T-helper 2 cell treated with Interferon-gamma antibody and Interleukin-4, amounts not matched to agents 100 ng/mL and 5 ng/mL, for 36 hours (primary cell): Measurements from ENCODE around the gene TPM4. TPM values are rescaled to one million over a fixed set of nuclear protein-coding genes. Genes with fewer than 3 reads are reported as not detected.

ENCODE experiments used
- intact Hi-C: fragments of 100-400 bp; cut with micrococcal nuclease; formaldehyde crosslinking; loops from one replicate; pipeline ENCODE4 v1.15.1; 2023
- total RNA-seq: library from RNA; stranded (reverse); gene quantifications from 2 replicates; pipeline ENCODE4 v1.2.3, GENCODE V29; 2022

The TPM4 gene
- total RNA-seq, 1 donor from 2014 or later = 515 TPM

GRCh38 chr19:16041299-16041990 is 34.9 kb upstream of the TPM4 start:
- intact Hi-C loops = loop anchor here (1.0 to 2.0 kb wide), 2 partner anchors 69 to 141 kb away; partner anchors contain the start of gene RAB8A

DNA sequence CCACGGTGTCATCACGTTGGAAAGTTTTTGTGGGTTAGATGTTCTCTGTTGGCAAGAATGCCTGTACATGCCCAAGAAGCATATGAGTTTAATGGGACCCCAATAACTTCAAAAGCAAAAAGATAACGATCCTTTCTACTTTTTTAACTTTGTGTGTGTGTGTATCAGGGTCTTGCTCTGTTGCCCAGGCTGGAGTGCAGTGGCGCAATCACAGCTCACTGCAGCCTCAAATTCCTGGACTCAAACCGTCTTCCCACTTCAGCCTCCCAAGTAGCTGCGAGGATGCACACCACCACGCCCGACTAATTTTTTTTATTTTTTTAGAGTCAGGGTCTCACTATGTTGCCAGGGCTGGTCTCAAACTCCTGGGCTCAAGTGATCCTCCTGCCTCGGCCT is 34.3 kb upstream of the TPM4 start:
- intact Hi-C loops = loop anchor here (1.0 to 2.0 kb wide), 2 partner anchors 69 to 140 kb away; partner anchors contain the start of gene RAB8A

GRCh38 chr19:16042533-16043085 is 33.7 kb upstream of the TPM4 start:
- intact Hi-C loops = no loop called here

GRCh38 chr19:16043156-16043757 is 33.0 kb upstream of the TPM4 start:
- intact Hi-C loops = no loop called here

- intact Hi-C loops = no loop called here
These were observed 31.5 kb upstream of the TPM4 start for GRCh38 chr19:16044746-16045145.

GRCh38 chr19:16045171-16045570 is 31.1 kb upstream of the TPM4 start:
- intact Hi-C loops = no loop called here

GRCh38 chr19:16045893-16046292 is 30.4 kb upstream of the TPM4 start:
- intact Hi-C loops = no loop called here

- intact Hi-C loops = no loop called here
These were observed 27.7 kb upstream of the TPM4 start for GRCh38 chr19:16048583-16048982.

GRCh38 chr19:16051254-16052025 is 24.9 kb upstream of the TPM4 start:
- intact Hi-C loops = no loop called here

DNA sequence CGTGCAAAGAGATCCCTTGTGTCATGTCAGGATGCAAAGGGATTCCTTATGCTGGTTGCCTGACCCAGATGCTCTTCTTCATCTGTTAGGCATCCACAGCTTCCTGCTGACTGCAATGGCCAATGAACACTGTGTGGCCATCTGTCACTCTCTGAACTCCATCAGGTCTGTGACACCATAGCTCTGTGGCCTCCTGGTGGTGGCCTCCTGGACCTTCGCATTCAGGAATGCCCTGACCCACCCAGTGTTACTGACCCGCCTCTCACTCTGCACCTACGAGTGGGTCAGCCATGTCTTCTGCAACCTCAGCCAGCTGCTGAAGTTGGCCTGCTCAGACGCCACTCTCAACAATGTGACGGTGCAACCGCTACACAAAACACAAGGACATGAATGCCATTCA is 23.9 kb upstream of the TPM4 start:
- intact Hi-C loops = no loop called here

- intact Hi-C loops = no loop called here
These were observed 19.2 kb upstream of the TPM4 start for GRCh38 chr19:16057062-16057461.

GRCh38 chr19:16060294-16060693 is 16.0 kb upstream of the TPM4 start:
- intact Hi-C loops = no loop called here

GRCh38 chr19:16061943-16062342 is 14.4 kb upstream of the TPM4 start:
- intact Hi-C loops = no loop called here

DNA sequence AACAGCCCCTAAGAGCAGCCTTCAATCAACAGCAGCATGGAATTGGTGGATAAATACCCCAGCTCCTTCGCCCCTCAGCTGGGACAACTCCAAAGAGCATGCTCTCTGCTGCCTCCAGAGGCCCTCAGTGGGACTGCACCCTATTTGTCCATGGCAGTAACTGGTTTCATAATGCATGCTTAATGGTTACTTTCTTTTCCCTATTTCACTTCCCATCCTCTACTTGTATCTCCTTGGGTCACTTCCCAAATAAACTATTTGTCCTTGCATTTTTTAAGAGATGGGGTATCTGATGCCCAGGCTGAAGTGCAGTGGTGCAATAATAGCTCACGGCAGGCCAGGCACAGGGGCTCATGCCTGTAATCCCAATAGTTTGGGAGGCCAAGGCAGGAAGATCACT is 13.5 kb upstream of the TPM4 start:
- intact Hi-C loops = no loop called here

DNA sequence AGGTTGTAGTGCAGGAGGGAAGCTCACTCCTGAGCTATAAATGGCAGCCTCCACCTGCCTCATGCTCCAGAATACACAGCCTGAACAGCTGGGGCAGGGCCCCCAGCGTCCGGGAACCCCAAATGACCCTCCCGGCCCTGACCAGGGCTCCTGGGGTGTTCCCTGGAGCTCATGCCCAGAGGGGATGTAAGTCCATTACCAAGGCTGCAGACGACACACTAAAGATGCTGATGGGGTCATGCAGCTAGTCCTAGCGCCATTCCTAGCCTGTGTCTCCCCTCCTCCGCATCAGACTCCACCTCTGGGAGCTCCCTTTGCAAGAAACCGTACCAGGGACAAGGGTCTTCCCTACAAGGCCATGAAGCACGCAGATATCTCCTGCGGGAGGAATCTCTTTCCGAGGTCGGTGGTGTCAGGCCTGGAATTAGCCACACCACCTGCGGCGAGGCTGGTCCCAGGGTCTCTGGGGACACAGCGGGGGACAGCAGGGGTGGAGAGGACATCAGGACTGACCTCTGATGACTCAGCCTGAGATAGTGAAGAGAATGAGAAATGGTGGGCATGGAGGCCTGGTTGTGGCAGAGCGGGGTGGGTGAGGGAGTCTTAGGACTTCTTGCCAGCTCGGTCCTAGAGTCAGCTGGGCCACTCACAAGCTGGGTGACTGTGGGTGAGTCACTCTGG is 11.9 kb upstream of the TPM4 start:
- intact Hi-C loops = no loop called here

- intact Hi-C loops = loop anchor here (1.0 kb wide), 2 partner anchors 45 to 116 kb away; partner anchors contain the start of gene RAB8A
These were observed 9.6 kb upstream of the TPM4 start for GRCh38 chr19:16066611-16067104.

- intact Hi-C loops = no loop called here
These were observed 8.9 kb upstream of the TPM4 start for GRCh38 chr19:16067205-16067938.

DNA sequence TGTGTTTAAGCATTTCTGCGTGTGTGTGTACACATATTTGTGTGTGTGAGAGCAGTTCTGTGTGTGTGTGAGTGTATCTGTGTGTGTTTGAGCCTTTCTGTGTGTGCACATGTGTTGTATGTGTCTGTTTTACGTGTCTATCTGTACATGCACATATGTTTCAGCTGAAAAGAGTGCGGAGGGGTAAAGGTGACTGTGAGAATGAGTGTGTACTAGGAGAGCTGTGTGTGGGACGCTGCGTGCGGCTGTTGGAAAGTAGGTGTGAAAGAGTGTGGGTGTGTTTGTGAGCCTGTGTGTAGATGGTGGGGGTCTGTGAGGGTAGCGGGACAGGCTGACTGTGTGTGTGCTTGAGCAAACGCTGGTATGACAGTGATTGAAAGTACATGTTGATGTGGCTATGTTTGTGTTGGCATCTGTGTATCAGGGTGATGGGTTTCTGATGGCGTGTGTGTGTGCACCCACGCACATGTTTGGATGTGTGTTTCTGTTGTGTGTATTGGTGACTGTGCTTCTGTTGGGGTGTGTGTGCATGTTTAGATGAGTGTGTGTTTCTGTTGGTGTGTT is 7.5 kb upstream of the TPM4 start:
- intact Hi-C loops = no loop called here

DNA sequence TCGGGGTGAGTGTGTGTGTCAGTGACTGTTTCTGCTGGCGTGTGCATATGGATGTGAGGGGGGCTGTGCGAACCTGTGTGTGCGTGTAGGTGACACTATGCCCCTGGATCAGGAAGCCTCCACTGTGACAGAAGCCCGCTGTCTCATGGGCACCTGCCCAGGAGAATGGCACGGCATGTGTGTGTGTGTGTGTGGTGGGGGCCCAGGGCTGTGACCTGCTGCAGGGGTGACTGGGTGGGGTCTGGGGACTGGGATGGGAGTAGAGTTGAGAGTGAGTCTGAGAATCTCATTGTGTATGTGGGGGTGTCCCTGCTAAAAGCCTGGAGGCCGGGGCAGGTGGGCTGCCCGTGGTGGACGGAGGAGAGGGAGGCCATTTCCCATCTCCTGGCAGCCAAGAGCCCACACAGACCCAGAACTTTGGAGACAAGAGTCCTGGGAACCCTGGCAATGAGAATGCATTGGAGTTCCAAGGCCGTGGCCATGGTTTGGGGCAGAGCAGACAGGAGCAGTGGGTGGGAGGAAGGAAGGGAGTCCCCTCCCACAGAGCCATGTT is 6.4 kb upstream of the TPM4 start:
- intact Hi-C loops = loop anchor here (1.0 to 5.0 kb wide), 3 partner anchors 9 to 233 kb away; partner anchors contain the start of gene RAB8A
